Measurements from ENCODE around the gene CPXM2.

Gene CPXM2

DNA sequence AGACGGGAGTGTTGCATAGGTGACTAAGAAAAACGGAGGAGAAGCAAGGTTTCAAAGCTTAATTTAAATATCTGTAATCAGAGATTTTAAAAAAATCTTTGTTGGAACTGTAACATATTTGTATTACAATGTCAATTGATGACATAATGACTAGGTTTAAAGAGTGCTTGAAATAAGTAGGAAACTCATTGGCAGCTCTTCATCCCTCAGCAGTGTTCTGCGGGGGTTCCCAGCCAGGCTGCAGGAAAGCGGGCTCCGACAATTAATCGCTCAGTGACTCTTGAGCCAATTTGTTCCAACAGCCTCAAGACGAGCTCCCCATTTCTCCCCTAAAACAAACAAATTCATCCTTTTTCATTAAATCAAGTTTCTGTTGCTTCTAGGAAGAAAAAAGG lies 22.6 kb downstream of the CPXM2 start:
- DNase-seq (ENCODE audit: low read depth in 2 of 2) = no peak

- DNase-seq (ENCODE audit: low read depth in 2 of 2) = no peak
Observed at GRCh38 chr10:123868038-123869019, 23.3 kb downstream of the CPXM2 start.

DNA sequence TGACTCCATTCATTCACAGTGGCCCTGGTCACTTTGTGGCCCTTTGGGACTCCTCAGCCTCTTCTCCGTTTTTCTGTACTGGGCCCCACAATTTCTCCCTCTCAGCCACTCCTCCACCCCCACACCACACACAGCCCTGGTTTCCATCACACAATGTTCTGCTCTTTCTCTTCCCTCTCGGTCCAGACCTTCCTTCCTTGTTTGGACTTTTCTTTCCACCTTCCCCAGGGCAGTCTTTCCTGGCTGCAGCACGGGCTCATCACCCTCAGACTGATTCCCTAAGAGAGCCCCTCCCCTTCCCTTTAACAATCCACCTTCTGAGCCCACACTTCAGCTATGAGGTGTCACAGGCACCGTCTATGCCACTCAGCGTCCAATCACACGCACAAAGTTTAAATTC lies 25.7 kb downstream of the CPXM2 start:
- DNase-seq (ENCODE audit: low read depth in 2 of 2) = no peak

GRCh38 chr10:123865350-123865749 lies 26.3 kb downstream of the CPXM2 start:
- DNase-seq (ENCODE audit: low read depth in 2 of 2) = no peak

DNA sequence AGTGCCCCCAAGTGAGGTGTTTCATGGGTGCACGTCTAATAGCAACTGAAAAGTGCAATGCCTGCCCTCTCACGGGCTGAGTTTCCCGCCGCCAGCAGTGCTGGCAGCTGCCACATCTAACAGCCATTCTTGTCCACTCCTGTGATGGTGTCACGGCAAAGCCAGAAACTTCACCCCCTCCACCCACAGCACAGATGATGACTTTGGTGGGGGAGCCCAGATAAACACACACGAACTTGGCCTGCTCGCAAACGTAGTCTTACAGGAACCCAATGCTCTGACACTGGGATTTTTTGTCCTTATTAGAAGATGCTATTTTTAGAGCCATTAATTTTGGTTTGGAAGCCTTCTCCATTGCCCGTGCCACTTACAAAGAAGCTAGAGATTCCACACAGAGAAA lies 26.7 kb downstream of the CPXM2 start:
- DNase-seq (ENCODE audit: low read depth in 2 of 2) = no peak

DNA sequence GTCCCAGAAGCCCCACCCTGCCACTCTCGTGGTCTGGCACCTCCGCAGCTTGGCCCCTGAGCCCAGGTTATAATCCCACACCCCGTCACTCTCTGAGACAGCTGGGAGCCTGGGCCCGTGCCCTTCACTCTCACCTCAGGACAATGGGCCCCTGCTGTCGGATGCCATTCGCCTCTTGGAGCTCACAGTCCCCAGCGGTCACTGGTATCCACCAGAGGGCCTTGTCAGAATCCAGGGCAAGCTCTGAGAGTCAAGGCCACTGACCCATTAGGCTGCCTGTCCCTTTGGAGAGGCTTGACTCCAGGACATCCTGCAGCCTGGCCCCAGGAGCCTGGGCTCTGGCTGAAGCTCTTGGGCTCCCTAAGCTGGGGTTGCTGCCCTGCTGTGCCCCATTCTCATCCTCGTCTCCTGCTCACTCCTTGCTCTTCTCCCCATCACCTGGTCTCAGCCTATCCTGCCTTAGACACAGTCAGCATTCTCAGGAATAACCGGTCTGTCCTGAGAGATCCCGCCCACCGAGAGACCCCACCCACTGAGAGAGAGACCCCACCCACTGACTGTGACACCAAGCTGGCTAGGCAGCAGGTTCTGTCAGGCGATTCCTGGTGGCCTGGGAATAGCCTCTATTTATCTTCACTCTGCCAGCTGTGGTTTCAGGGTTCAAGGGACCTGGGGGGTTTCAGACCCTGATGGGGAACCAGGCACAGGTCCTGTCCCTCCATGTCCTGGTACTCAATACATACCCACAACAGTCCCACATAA lies 27.7 kb downstream of the CPXM2 start:
- no peak for DNase-seq (ENCODE audit: low read depth in 2 of 2)

- no peak for DNase-seq (ENCODE audit: low read depth in 2 of 2)
Observed at GRCh38 chr10:123863183-123863575, 28.4 kb downstream of the CPXM2 start.

- peak in 1 of 2 experiments; percentile 62 for DNase-seq (ENCODE audit: low read depth in 2 of 2)
Observed at GRCh38 chr10:123862421-123863182, 29.0 kb downstream of the CPXM2 start.

DNA sequence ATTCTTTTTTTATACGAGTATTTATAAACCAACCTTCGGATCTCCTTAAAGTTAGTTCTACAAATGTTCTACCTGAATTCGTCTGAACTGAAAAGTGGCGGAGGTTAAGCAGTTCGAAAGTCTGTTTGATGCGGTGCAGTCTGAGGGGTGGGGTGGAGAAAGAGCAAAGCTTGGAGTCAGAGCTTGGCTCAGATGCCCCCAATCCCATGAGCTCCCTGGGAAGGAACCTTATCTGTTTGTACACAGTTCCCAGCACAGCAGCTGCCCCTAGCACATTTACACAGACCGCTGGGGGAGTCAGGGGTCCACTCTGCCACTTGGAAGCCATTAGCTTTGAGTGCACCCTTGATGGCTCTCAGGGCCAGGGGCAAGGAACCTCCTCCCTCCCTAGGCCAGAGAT lies 30.8 kb downstream of the CPXM2 start:
- no peak for DNase-seq (ENCODE audit: low read depth in 2 of 2)

DNA sequence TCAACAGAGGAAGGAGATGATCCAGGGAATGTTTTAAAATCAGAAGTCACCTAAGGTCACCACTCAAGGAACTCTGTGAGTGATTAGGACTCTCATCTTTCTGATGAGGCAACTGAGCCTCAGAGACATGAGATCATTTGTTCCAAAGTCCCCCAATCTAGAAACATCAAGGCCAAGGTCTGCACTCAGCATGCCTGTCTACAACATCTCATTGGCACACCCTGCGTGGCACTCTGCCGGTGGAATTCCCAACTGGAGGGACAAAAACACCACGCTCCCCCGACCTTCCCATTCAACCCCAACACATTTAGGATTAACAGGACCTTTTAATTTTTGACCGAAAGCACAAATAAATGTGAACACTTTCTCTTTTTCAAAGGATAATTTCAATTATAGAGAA lies 31.4 kb downstream of the CPXM2 start:
- DNase-seq (ENCODE audit: low read depth in 2 of 2) = no peak

GRCh38 chr10:123859653-123860050 lies 32.0 kb downstream of the CPXM2 start:
- DNase-seq (ENCODE audit: low read depth in 2 of 2) = no peak

DNA sequence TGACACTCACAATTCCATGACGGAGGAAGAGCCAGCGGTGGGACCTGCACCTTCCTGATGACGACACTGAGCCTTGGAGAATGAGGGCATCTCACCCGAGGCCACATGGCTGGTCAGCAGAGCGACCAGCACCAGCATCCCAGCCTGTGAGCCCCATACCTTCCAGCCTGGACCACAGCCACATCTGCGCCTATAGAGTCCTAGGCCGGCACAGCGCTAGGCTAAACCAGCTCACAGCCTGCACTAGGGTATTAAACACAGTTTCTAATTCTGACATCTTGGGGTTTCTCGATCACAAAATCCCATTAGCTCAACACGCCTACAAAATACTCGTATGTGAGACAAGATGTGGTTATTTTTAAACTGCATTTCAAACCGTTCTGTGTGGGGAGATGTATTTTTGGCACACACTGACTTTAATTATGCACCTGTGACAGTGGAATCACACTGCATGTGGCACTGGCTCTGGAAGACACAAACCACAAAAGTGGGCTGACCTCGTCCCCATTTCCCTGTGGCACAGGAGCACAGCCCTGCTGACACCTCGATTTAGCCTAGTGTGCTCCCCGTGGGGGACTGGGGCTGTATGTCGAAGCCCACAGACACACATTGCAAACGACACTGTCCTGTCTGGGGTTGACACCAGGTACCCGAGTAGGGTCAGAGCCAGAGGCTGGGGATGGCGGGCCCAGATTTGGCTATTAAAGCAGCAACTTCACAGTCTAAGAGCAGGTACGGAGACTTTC lies 32.5 kb downstream of the CPXM2 start:
- DNase-seq (ENCODE audit: low read depth in 2 of 2) = no peak

DNA sequence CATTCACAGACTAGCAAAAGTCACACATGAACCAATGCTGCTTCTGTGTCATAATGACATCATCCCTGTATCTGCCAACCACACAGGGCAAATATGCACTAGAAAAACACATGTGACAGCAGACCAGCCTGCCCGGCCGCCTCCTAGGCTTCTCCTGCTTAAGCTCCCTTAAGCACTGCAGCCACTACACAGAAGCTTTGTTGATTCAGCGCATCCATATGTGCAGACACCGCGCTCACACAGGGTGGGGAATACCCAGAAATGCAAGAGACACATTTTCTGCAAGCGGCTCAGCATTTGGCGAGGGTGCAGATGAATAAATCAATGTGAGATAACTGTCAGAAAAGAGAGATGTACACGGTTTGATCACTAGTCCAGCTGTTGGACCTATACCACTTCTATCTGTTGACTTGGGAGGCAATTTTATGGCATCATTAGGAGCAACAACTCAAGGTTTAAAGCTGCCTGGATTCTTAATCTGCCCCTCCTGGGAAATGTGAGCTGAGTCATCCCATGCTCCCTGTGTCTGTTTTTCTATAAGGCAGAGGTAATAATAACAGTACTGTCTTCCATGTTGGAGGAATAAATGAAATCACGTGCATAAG lies 33.4 kb downstream of the CPXM2 start:
- peak; percentile 88 to 91 for DNase-seq (ENCODE audit: low read depth in 2 of 2)

DNA sequence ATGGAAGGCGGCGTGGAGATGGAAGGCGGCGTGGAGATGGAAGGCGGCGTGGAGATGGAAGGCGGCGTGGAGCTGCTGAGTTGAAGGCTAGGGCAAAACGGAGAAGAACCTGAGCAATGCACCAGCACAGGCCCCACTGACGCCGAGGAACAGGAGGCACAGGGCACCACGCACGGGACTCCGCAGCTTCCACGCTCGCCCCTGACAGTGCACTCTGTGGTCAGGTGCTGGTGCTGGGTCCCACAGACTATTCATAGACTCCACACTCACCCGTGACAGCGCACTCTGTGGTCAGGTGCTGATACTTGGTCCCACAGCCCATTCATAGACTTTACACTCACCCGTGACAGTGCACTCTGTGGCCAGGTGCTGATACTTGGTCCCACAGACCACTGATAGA lies 34.0 kb downstream of the CPXM2 start:
- no peak for DNase-seq (ENCODE audit: low read depth in 2 of 2)

DNA sequence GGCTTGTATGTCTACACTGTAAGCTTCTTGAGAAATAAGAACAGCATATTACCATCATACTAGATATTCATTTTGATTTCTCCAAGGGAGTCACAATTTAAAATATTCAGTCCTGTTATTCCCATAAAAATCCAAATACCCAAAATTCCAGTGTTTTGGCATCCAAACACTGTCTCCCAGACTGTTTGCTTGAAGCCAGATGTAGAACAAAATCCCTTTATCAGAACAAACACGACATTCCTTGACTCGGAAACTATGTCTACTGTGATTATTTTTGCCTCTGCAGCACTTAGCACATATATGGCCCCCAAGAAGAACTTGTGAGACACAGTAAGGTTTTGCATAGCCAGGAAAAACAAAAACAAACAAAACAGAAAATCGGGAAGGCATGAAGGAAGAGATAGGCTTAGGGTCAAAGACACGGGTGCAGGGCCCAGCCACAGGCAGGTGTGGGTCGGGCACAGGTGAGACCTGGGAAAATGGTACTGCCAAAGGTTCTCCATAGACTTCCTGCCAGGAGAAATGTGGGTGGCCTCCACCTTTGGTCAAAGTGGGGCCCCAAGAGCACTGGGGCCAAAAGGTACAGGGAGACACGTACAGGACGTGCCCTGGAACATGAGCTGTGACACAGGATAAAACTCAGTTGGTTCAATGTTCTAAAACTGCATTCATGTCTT lies 36.5 kb downstream of the CPXM2 start:
- DNase-seq (ENCODE audit: low read depth in 2 of 2) = peak in 1 of 2 experiments; percentile 25

DNA sequence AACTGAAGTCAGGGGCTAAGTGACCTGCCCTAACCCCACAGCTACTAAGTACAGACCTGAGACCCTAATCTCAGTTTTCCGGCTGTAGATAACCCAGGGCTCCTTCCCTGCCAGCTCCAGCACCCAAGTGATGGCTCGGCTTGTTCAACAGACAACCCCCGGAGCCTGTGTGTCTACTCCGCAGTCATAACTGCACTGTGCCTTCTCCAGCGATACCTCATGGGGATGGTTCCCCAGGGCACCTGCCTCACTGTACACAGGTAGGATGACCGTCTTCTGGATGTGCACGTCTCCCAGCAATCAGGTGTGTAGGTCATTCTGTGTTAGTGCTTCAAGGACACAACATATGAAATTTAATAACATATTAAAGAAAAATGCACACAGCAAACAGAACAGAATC lies 37.1 kb downstream of the CPXM2 start:
- no peak for DNase-seq (ENCODE audit: low read depth in 2 of 2)

GRCh38 chr10:123854003-123854402 lies 37.6 kb downstream of the CPXM2 start:
- no peak for DNase-seq (ENCODE audit: low read depth in 2 of 2)

GRCh38 chr10:123852411-123852951 lies 39.1 kb downstream of the CPXM2 start:
- DNase-seq (ENCODE audit: low read depth in 2 of 2) = no peak

DNA sequence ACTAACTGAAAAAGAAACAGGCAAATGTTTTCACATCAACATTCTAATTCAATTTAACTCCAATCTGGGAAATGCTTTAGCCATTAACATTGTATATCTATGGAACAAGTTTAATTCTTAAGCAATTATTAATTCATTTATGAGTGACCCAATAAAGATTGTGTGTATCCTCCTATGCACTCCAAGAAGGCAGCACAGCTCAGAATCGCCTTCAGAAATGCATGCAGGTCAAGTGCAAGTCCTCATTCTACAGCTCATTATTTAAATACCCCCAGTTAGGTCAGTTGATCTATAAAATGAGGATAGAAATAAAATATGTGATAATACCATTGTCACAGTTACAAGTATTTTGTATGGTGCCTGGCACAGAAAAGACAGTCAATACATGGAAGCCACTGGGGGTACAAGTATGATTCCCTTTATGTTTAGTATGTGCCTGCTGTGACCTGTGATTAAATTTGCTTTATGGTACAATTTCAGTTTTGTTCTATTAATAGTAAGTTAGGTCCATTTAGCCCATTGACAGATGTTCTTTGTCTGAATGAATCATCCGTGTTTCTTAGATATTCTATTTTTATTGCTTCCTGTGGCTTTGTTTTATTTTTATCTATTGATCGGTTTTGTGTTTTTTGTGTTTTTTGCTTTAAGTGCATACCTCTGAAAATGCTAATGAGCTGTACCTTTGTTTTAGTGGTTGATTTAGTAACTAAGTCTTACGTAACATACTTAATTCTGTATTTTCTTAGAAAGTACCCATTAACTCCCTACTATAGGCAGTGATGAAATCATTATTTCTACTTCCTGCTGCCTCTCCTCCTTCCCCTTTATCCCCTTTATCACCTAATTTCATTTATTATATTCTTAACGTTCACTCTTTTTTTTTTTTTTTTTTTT lies 42.8 kb downstream of the CPXM2 start:
- no peak for DNase-seq (ENCODE audit: low read depth in 2 of 2)

All from fibroblast of skin of left biceps (primary cell).